Adipose tissue (tissue), 3 donors: Measurements from ENCODE around the gene ACTG1. TPM values are rescaled to one million over a fixed set of nuclear protein-coding genes. Genes with fewer than 3 reads are reported as not detected.

Experiments
- H3K27ac ChIP-seq: one replicate; pipeline ENCODE4 v1.5.1; 2013; ENCODE audit warnings: low read depth, low read length
- WGBS, 3 donors: extraction: QIAGEN DNeasy Blood & Tissue Kit; methylation state at CpG; one replicate each; pipeline ENCODE4 v1.1.7; 2013; 5-methylcytosine and 5-hydroxymethylcytosine counted together
- polyA plus RNA-seq, 3 donors: library from polyadenylated mRNA; stranded (reverse); fragments of 200-250 nt; gene quantifications; one replicate each; pipeline ENCODE4 v1.2.3, GENCODE V29; 2013
- donor health status: healthy with polysubstance abuse.
- donor health status: Bipolar disorder and iron deficiency.
- donor health status: healthy.

The ACTG1 gene
- polyA plus RNA-seq, 3 donors, result 1,930 to 3,527 (median 2,831) TPM

DNA sequence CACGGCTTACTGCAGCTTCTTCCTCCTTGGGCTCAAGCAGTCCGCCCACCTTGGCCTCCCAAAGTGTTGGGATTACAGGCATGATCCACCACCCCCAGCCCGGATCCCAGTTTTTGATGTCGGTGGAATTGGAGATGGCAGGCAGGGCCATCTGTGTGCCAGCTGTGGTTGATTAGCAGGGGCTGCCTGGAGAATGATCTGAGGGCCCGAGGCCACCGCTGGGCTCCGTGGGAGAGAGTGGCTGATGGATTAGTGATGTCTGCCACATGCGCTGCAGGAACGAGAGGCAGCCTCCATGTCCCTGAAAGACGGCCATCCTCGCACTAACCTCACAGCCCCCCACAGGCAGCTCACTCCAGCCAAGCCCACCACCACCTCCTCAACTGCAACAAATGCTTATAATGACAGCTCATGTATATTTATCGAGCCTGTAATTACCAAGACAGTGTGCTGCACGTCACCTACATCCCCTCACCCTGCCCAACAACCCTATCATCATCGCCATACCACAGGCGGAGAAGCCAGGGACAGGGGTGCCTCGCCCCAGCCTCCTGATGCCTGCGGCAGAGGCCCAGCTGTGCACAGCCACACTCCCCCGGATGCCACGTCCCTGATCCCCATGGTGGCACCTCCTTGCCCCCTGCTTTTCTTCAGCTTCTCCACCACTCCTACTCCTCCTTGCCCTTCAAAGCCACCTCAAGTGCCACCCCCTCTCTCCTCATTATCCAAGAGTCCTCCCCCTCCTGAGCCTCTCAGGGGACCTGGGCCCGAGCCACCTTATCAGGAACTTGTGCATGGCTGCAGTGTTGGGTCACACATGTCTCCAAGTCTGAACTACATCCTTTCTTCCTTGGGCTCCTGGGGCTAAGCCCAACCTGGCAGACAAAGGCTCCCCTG, 33.2 kb downstream of the ACTG1 start:
- 85 to 93% (median 86%) methylated on average over 20 of the region's 20 CpGs for WGBS, 3 donors
- H3K27ac ChIP-seq, result no peak overlapping the region

DNA sequence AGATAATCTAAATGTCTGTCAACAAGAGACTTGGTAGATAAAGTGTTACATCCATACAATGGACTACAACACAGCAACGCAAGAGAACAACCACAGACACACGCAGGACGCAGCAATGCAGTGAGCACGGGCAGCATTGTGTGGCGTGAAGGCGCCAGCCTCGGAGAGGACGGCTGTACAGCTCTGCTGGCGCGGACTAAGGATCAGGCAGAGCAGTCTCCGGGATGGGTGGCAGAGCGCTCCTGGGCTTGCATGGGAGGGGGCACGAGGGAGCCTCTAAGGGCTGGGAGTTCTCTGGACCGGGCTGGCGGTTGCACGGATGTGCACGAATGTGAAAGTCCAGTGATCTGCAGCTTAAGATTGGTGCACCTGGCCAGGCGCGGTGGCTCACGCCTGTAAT, 34.5 kb downstream of the ACTG1 start:
- no peak overlapping the region for H3K27ac ChIP-seq
- WGBS, 3 donors, result 93 to 97% (median 94%) methylated on average over 16 to 20 of the region's 20 CpGs

DNA sequence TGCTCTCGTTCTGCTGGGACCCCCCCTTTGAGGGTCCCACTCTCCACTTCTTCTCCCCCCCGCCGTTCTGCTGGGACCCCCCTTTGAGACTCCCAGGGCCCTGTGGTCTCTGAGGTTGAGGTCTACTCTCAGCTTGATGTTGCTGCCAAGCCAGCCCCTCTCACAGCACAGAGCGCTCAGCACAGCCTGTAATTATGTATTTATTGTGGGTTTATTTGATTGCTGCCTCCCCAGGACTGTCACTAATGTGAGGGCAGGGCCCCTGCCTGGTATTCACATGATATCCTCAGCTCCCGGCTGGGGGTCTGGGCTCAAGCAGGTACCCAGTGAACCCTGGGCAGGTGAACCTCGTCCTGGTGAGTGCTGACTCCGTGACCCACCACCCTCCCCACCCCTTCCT, 35.4 kb downstream of the ACTG1 start:
- WGBS, 3 donors, result 77 to 86% (median 83%) methylated on average over 6 to 7 of the region's 7 CpGs
- H3K27ac ChIP-seq, result no peak overlapping the region

DNA sequence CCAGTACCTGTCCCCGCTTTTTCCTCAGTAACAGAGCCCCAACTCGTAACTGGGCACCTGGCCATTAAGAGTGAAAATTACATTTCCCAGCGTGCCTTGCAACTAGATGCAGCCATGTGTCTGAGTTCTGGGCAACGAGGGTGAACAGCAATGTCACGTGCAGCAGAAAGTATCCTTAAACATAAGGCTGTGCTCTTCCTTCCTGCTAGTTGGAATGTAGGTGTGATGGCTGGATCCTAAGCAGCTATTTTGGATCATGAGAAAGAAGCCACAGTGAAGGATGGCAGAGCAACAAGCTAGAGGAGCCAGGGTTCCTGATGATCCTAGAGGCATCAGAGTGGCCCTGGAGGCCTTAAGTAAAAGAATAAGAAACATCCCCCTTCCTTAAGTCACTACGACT, 36.0 kb downstream of the ACTG1 start:
- 89 to 97% (median 91%) methylated on average over 6 of the region's 6 CpGs for WGBS, 3 donors
- no peak overlapping the region for H3K27ac ChIP-seq

DNA sequence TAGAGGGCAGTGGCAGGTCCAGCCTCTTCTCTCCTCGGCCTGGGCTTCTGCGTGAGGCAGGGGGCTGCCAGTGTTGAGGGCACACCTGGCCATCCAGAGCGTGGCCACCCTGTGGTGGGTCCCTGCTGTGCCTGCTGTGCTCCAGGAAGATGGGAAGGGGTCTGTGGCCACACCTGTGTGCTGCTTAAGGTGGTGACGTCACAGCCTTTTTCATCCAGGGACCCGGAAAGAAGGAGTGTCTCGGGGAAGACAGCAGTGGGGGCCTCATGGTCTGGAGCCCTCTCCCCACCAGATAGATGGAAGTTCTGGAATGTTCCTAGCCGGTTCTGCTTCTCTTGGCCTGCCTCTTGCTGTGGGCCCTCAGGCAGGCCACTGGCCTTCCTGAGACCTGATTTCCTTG, 36.5 kb downstream of the ACTG1 start:
- H3K27ac ChIP-seq, result no peak overlapping the region
- 92 to 95% (median 92%) methylated on average over 6 to 7 of the region's 7 CpGs for WGBS, 3 donors

DNA sequence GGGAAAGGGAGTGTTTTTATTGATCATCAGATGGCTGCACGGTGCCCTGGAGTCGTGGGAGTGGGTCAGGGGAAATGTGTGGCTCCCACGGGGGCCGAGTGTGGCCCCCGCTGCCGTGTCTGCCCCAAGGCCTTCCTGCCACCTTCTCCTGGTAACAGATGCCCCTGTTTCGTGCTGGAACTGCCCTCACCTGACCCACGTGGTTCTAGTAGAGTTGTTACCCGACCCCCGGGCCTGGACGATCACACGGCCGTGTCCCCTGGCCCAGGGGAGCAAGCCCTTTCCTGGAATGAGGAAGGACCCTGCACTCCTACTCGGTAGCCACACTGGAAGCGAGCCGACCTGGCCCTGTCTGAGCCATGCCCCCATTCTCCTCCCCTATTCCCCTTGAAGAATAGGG, 37.6 kb downstream of the ACTG1 start:
- WGBS, 3 donors, result 83 to 86% (median 84%) methylated on average over 15 to 16 of the region's 16 CpGs
- no peak overlapping the region for H3K27ac ChIP-seq

DNA sequence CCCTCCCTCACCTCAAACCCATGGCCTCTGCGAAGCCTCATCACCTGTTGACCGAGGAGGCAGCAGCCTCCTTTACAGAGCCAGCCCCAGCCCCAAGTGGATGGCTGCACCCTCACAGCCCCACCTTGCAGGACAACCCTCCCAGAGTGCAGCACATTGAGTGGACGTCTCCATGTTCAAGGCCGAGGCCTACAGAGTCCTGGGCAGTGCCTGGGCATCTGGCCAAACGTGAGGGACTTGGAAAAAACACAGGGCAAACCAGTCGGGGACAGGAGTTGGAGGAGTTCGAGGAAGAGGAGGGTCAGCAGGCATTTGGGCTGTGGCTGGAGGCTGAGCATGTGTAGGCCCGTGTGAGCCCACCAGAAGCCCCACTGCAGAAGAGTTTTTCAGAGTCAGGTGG, 39.6 kb downstream of the ACTG1 start:
- WGBS, 3 donors, result 44 to 84% (median 80%) methylated on average over 8 of the region's 8 CpGs
- no peak overlapping the region for H3K27ac ChIP-seq

DNA sequence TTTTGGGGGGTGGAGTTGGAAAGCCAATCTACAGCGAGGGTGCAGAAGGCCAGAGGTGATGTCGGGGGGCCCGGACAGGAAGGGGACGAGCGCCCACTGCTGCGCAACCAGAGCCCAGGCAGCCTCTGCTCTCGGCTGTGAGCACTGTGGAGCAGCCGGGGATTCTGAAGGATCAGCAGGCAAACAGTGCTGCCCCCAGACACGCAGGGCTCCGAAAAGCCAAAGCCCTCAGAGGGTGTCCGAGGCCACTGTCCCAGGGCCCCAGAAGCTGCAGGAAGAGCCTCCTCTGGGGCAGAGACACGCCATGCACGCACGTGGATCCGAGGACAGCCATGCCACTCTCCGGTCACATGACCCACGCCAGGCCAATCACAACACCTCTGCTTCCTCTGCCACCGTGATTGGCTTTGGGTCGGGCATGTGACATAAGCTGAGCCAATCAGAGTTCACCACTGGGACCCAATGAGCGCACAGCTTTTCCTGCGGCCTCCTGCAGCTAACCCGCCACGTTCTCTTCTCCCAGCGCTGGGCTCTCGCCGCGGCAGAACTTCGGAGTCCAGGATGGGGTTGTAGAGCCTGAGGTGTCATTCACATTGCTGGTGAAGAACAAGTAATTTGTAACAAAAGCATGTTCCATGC, 40.7 kb downstream of the ACTG1 start:
- 72 to 90% (median 78%) methylated on average over 28 of the region's 28 CpGs for WGBS, 3 donors
- H3K27ac ChIP-seq, result no peak overlapping the region

DNA sequence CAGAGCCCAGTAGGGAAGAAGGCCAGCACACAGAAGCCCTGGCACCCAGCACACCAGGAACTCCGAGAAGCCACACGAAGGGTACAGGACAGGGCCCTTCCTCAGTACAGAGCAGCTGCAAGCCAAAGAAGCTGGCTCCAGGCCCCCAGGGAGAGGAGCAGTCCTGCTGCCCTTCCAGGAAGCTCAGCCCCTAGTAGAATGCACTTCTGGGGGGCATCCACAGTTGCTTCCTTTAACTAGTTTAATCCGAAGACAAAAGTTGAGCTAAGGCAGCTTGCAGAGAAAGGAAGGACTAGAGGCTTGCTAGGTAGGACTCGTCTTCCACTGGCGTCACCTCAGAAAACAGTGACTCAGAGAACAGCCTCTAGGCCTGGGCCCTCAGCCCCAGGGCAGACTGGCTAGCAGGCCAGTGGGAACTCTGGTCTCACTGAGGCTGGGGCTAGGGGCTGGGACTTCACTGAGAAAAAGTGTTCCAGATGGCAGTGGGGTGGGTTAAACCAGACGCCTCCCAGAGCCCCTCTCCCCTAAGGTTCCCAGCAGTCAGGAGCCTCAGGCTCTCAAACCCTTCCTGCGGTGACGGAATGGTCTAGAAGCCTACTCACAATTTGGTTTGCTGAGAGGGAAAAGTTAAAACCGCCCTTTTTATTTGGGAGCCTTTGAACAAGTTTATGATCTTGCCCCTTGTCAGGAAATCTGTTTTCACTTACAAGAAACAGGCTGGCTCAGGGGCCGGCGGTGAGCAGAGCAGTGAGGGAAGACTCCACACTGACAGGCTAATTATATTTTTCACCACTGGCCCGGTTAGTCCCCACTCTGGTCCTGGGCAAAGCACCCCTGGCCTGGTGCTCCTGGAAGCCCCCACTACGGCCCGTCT, 41.4 kb downstream of the ACTG1 start:
- WGBS, 3 donors, result 67 to 85% (median 74%) methylated on average over 14 of the region's 14 CpGs
- H3K27ac ChIP-seq, result no peak overlapping the region

DNA sequence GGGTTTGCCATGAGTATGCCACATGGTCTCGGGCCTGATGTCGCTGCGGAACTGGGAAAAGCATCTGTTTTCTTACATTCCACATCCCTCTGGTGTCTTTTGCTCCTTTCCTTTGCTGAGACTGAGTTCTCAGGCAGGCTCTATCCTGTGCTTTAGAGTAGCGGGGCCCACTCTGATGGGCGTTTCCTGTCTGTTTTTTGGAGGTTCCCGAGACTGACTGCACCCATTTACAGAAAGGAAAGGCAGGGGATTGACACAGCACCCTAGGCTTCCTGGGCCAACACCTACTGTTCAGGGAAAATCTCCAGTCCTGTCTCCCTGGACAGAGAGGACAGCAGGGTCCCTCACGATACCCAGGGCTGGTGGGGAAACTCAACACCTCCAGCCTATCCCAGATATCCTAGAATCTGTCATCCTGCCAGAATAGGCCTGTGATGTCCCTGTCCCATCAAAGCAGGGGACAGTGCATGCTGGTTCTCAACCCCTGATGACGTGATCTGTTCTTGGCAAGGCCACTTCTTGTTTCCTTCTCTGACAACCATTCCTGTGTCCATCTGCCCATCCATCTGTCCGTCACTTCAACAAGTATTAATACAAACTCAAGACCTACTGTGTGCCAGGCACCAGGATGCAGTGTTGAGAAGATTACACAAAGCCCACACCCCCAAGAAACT, 42.2 kb downstream of the ACTG1 start:
- H3K27ac ChIP-seq, result no peak overlapping the region
- 85 to 90% (median 89%) methylated on average over 9 of the region's 9 CpGs for WGBS, 3 donors

DNA sequence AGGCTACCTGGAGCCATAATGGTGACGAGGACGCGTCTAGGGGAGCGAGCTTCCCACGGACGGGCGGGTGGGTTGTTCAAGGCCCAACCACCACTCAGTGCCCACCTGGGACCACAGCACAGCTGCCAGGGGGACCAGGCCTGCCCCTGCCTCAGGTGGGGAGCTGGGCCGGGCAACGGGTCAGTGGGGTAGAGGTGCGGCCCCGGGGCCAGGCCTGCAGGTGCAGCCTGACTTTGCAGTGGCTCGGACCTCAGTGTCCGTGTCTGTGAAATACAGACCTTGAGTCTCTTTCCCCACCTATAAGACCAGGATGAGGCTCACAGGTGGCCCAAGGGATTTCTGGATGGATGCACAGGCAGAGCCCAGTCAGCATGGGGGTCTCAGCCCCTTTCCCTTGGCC, 43.3 kb downstream of the ACTG1 start:
- 90 to 91% (median 91%) methylated on average over 11 to 13 of the region's 13 CpGs for WGBS, 3 donors
- no peak overlapping the region for H3K27ac ChIP-seq

DNA sequence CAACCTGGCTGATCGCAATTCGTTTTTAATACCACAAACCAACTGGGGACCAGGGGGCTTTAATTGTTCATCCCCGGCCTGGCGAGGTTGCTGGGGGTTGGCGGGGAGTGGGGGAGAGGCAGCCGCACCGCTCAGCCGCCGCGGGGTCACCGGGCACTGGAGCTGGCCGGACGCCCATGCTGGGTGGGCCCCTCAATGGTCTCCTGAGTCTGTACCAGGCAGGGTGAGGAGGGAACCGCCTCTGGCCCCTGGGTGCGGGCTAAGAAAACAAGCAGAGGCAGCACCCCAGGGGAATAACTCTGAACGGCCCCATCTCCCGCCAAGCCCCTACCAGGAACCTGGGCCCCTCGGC, 43.9 kb downstream of the ACTG1 start:
- H3K27ac ChIP-seq, result no peak overlapping the region
- 73 to 78% (median 78%) methylated on average over 17 to 18 of the region's 18 CpGs for WGBS, 3 donors

DNA sequence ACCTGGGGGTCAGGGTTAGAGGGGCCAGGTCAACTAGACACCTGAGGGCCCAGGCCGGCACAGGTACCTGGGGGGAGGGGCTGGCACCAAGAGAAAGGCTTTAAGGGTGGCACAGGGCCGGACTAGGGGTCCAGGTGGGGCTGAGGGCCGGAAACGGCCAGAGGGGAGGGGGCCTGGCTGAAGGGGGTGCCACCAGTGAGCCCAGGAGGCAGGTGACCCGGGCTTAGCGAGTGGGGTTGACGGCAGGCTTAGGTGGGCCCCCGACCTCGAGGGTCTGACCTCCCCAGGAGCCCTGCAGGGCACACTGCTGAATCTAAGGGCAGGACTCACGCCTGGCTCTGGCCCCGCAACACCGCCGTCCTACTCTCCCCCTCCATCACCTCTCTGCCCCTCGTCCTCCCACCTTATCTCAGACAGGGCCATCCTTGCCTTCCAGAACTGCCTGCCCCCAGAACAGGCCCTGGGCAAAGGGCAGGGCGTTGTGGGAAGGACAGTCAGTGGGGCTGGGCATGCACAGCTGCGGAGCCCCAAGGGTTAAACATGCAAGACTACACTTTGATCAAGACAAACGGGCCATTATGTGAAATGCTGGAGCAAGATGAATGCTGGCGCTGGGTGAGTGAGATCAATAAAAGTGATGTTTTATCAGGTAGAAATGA, 44.4 kb downstream of the ACTG1 start:
- 74 to 83% (median 75%) methylated on average over 15 to 18 of the region's 18 CpGs for WGBS, 3 donors
- no peak overlapping the region for H3K27ac ChIP-seq

DNA sequence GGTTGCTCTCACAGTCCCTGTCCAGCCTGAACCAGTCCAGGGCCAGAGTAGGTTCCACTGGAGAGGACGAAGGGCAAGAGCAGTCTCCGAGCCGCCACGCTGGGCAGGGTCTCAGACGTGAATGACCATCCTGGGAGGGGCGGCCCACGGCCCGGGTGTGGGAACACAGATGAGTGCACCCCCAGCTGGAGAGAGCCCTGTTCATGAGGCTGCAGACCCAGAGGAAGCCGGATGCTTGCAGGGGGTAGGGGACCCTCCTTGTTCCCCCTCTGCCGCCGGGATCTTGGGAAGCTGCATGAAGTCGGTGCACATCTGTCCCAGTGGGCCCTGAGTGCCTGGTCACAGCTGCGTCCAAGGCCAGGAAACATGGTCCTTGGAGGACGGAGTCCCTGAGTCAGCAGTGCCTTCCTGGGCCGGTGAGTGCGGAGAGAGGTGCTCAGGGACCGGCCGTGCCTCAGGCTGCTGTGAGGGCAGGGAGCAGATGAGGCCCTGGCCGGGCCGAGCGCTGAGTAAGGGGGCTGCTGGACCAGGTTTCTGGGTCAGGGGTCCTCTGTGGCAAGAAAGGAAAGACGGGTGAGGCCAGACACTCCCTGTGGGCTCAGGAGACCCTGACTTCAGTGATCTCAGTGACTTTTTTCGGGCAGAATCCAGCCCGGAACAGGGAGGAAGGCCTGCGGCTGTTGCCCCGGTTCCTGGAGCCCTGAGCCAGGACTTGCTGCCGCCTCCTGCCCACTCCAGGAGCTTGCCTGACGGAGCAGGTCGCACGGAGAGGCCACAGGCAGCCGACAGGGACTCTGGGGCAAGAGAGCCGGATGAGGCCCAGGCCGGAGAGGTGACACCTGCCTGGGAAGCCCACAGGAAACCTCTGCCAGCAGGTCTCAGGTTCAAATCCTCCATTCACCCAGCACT, 45.8 kb downstream of the ACTG1 start:
- H3K27ac ChIP-seq, result no peak overlapping the region
- WGBS, 3 donors, result 66 to 86% (median 77%) methylated on average over 33 of the region's 33 CpGs

DNA sequence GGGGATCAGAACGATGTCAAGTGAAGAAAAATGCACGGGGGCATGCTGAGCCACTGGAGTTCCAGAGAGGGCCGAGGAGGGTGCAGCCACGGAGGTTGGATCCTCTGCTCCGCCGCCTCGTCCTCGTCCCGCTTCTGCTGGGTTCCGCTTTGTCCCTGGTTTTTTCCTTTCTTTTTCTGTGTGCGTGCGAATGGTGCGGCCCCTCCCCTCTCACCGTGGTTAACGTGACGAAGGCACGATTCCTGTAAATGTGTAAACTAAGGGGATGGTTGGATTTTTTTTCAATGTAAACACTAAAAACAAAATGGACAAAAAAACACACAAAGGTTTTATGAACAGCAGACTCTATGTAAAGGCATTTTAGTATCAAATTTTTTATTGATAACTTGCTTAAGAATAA, 46.7 kb downstream of the ACTG1 start:
- H3K27ac ChIP-seq, result no peak overlapping the region
- 70 to 88% (median 87%) methylated on average over 17 of the region's 17 CpGs for WGBS, 3 donors

DNA sequence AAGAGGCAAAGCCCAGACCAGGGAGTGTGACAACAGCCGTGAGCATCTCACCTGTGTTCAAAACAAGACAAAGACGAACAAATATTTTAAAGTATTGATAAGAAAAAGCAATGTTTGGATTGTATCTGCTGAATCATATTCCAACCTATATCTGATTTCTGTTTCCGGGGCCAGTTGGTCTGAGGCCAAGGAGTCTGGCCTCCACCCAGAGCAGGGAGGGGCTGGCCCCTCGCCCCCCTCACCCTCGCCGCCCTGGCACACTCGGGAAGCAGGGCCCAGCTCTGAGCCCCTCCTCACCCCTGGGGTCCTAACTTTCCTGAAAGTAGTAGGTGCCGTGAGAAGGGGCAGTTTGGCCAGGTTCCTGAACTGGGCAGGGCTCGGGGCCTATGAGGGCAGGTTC, 48.0 kb downstream of the ACTG1 start:
- 64 to 82% (median 82%) methylated on average over 9 of the region's 9 CpGs for WGBS, 3 donors
- H3K27ac ChIP-seq, result no peak overlapping the region

DNA sequence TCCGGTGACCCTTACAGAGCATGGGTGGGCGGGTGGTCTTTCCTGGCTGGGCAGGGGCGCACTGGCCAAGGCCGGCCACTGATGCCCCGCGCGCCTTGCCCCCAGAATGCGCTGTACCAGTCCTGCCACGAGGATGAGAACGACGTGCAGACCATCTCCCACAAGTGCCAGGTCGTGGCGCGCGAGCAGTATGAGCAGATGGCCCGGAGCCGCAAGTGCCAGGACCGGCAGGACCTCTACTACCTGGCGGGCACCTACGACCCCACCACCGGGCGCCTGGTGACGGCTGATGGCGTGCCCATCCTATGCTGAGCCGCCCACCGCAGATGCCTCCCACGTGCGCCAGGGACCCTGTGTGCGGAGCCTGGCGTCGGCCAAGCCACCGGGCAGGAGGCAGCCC, 49.1 kb downstream of the ACTG1 start:
- no peak overlapping the region for H3K27ac ChIP-seq
- 95 to 96% (median 96%) methylated on average over 31 to 32 of the region's 32 CpGs for WGBS, 3 donors
